A549 (cell line): ENCODE measurements around the gene GPR17. TPM values are rescaled to one million over a fixed set of nuclear protein-coding genes. Genes with fewer than 3 reads are reported as not detected.

Experiments
- ATAC-seq, 2 experiments: fragments of 200-7000 bp in 1 of 2; fragments of >200 bp in 1 of 2; cut with Nextera tagmentation in 1 of 2; cut with Tn5 transposase in 1 of 2; 3 replicates each; pipeline versions ENCODE4 v1.8.0 to v1.9.1; 2018 to 2020; ENCODE audit warnings: mild to moderate bottlenecking in 1 of 2, moderate library complexity in 1 of 2
- CTCF ChIA-PET: fragments of 300-600 bp; sonication (Branson Sonifier 250); formaldehyde crosslinking; extraction: SDS; loops from one replicate; lab custom pipeline; 2021; ENCODE audit warnings: antibody characterized with exemption, inconsistent platforms; lab: Yijun Ruan, JAX
- POLR2A ChIA-PET: fragments of 350-600 bp; formaldehyde crosslinking; extraction: SDS; loops from one replicate; lab custom pipeline; 2021; ENCODE audit warnings: antibody characterized with exemption, inconsistent platforms; lab: Yijun Ruan, JAX
- DNase-seq, 2 experiments: peaks; one replicate each; pipeline versions ENCODE4 v3.0.0 to v3.0.0-alpha.2; 2011 to 2016; ENCODE audit warnings: low read depth in 1 of 2, low spot score in 1 of 2
- FAIRE-seq: peaks from 2 replicates; lab custom pipeline; 2011; peaks lifted over from hg19 to GRCh38; lab: Jason Lieb, UNC
- H3K27ac ChIP-seq, 2 experiments: fragments of >200 bp; sonication (Bioruptor Twin); formaldehyde crosslinking; 3 replicates each; pipeline ENCODE4 v1.5.1; 2016 to 2017
- H3K4me1 ChIP-seq: fragments of >200 bp; sonication (Bioruptor Twin); formaldehyde crosslinking; 3 replicates; pipeline ENCODE4 v1.6.1; 2016
- H3K4me2 ChIP-seq: fragments of >200 bp; sonication (Bioruptor Twin); formaldehyde crosslinking; 3 replicates; pipeline ENCODE4 v1.6.1; 2016
- H3K4me3 ChIP-seq: fragments of >200 bp; sonication (Bioruptor Twin); formaldehyde crosslinking; 3 replicates; pipeline ENCODE4 v1.5.1; 2016
- H3K9me3 ChIP-seq: fragments of >200 bp; sonication (Bioruptor Twin); formaldehyde crosslinking; 3 replicates; pipeline ENCODE4 v1.6.1; 2016
- CHD2 ChIP-seq: fragments of 150-350 bp; IDR thresholded peaks from 2 replicates; pipeline ENCODE4 v1.6.1; 2014; ENCODE audit warnings: low read length; ENCODE audit not compliant: partially characterized antibody
- CHD4 ChIP-seq: fragments of 200-600 bp; sonication (generic); IDR thresholded peaks from 2 replicates; pipeline ENCODE4 v1.6.1; 2016; ENCODE audit warnings: antibody characterized with exemption, mild to moderate bottlenecking, borderline replicate concordance
- EHF ChIP-seq: fragments of 250-450 bp; sonication (Bioruptor Pico); IDR thresholded peaks from 2 replicates; pipeline ENCODE4 v1.5.0; 2020; ENCODE audit warnings: mild to moderate bottlenecking
- EHMT2 ChIP-seq: fragments of 200-600 bp; sonication (generic); IDR thresholded peaks from 2 replicates; pipeline ENCODE4 v1.6.1; 2016; ENCODE audit warnings: antibody characterized with exemption, low read depth, mild to moderate bottlenecking, moderate library complexity
- ESRRA ChIP-seq: fragments of 150-350 bp; IDR thresholded peaks from 2 replicates; pipeline ENCODE4 v1.6.1; 2014; ENCODE audit warnings: mild to moderate bottlenecking, low read length, borderline replicate concordance
- FOXS1 ChIP-seq: fragments of 250-450 bp; sonication (Bioruptor Pico); IDR thresholded peaks from 2 replicates; pipeline ENCODE4 v1.5.0; 2020; ENCODE audit warnings: mild to moderate bottlenecking, moderate library complexity
- GATA3 ChIP-seq: IDR thresholded peaks from 2 replicates; pipeline ENCODE4 v1.6.1; 2012; ENCODE audit warnings: borderline replicate concordance
- HMGXB4 ChIP-seq: fragments of 250-450 bp; sonication (Bioruptor Pico); IDR thresholded peaks from 2 replicates; pipeline ENCODE4 v1.5.0; 2021; ENCODE audit warnings: mild to moderate bottlenecking, moderate library complexity, borderline replicate concordance
- HOXB13 ChIP-seq: fragments of 250-450 bp; sonication (Bioruptor Pico); IDR thresholded peaks from 2 replicates; pipeline ENCODE4 v1.5.0; 2020; ENCODE audit warnings: low read depth, mild to moderate bottlenecking, moderate library complexity
- JUN ChIP-seq, 2 experiments: fragments of >200 bp; sonication (Bioruptor Twin); formaldehyde crosslinking; IDR thresholded peaks; 2 replicates in 1 of 2; 3 replicates in 1 of 2; pipeline ENCODE4 v1.6.1; 2016 to 2017
- JUNB ChIP-seq: fragments of >200 bp; sonication (Bioruptor Twin); formaldehyde crosslinking; IDR thresholded peaks from 2 replicates; pipeline ENCODE4 v1.6.1; 2016
- MAX ChIP-seq: IDR thresholded peaks from 2 replicates; pipeline ENCODE4 v1.6.1; 2012
- MYC ChIP-seq: IDR thresholded peaks from 2 replicates; pipeline ENCODE4 v1.6.1; 2012; ENCODE audit warnings: mild to moderate bottlenecking, inconsistent platforms, low read length, improper control_type of control experiment, borderline replicate concordance
- PBX3 ChIP-seq: IDR thresholded peaks from 2 replicates; pipeline ENCODE4 v1.6.1; 2012
- PHF8 ChIP-seq: fragments of 200-600 bp; sonication (generic); IDR thresholded peaks from 2 replicates; pipeline ENCODE4 v1.6.1; 2016; ENCODE audit warnings: low read depth, mild to moderate bottlenecking, antibody characterized with exemption, moderate library complexity, borderline replicate concordance
- POLR2A ChIP-seq: IDR thresholded peaks from 2 replicates; pipeline ENCODE4 v1.6.1; 2012; ENCODE audit warnings: mild to moderate bottlenecking, low read length
- RCOR1 ChIP-seq: fragments of 150-350 bp; IDR thresholded peaks from 2 replicates; pipeline ENCODE4 v1.6.1; 2014; ENCODE audit warnings: antibody characterized with exemption, low read length, low read depth
- REST ChIP-seq: fragments of 200-600 bp; sonication (generic); IDR thresholded peaks from 2 replicates; pipeline ENCODE4 v1.6.1; 2016; ENCODE audit warnings: antibody characterized with exemption, mild to moderate bottlenecking, moderate library complexity
- RFX5 ChIP-seq: fragments of 450-650 bp; IDR thresholded peaks from 2 replicates; pipeline ENCODE4 v1.7.1; 2014; ENCODE audit warnings: antibody characterized with exemption, mild to moderate bottlenecking, moderate library complexity
- RNF2 ChIP-seq: fragments of 200-600 bp; sonication (generic); IDR thresholded peaks from 2 replicates; pipeline ENCODE4 v1.6.1; 2016; ENCODE audit warnings: low read depth, mild to moderate bottlenecking, antibody characterized with exemption, moderate library complexity, borderline replicate concordance
- SMC3 ChIP-seq: fragments of >200 bp; sonication (Bioruptor Twin); formaldehyde crosslinking; IDR thresholded peaks from 3 replicates; pipeline ENCODE4 v1.6.1; 2018; ENCODE audit warnings: inconsistent platforms
- TP53 ChIP-seq: fragments of 250-450 bp; sonication (Bioruptor Pico); IDR thresholded peaks from 2 replicates; pipeline ENCODE4 v1.5.0; 2021; ENCODE audit warnings: mild to moderate bottlenecking, moderate library complexity
- USF2 ChIP-seq: fragments of 450-650 bp; IDR thresholded peaks from 2 replicates; pipeline ENCODE4 v1.6.1; 2014; ENCODE audit warnings: antibody characterized with exemption
- ZFP36 ChIP-seq: fragments of 450-650 bp; IDR thresholded peaks from 2 replicates; pipeline ENCODE4 v1.6.1; 2014; ENCODE audit warnings: borderline replicate concordance; ENCODE audit not compliant: partially characterized antibody
- ZNF302 ChIP-seq: fragments of 250-450 bp; sonication (Bioruptor Pico); IDR thresholded peaks from 2 replicates; pipeline ENCODE4 v1.9.0; 2021; ENCODE audit warnings: inconsistent platforms, mild to moderate bottlenecking, moderate library complexity
- ZSCAN20 ChIP-seq: fragments of 250-450 bp; sonication (Bioruptor Pico); IDR thresholded peaks from 2 replicates; pipeline ENCODE4 v1.8.0; 2022; ENCODE audit warnings: mild to moderate bottlenecking, moderate library complexity
- WGBS: methylation state at CpG from one replicate; pipeline ENCODE4 v1.1.6; 2017; ENCODE audit errors: missing lambda C conversion rate; 5-methylcytosine and 5-hydroxymethylcytosine counted together
- polyA plus RNA-seq, 4 experiments: library from polyadenylated mRNA; depleted of rRNA in 3 of 4; stranded (reverse); fragments of >200 nt; fragmentation: RNase III in 1 of 4; extraction: RNeasy Plus Mini Kit Qiagen cat#74134 plus additional on column Dnase treatment in 1 of 4; gene quantifications; 2 replicates in 3 of 4; 3 replicates in 1 of 4; pipeline ENCODE4 v1.2.3, GENCODE V29; 2011 to 2017

The GPR17 gene
- polyA plus RNA-seq, 2 of the 4 experiments (the other 2 are of a cell fraction): not detected

- CTCF ChIA-PET: no interaction called here
- Histone ChIP-seq H3K4me2 (no peak overlapping the region), H3K4me1 (peaks cover 5% of the 10 kb centered on the region; the same call in 2 of the 3 replicates), H3K27ac (no peak overlapping the region), H3K9me3 (no peaks in the 10 kb centered on the region), H3K4me3 (no peak overlapping the region)
- ATAC-seq (peak in 1 of 2 experiments; percentile 37; a peak in 3 of 6 replicates), DNase-seq (no peak), FAIRE-seq (no peak)
- TF ChIP-seq PBX3: no peak
- TF ChIP-seq RCOR1: no peak
- no peak for TF ChIP-seq HOXB13 (CRISPR knock-in tag)
- no peak for TF ChIP-seq GATA3
- no peak for TF ChIP-seq CHD4
- TF ChIP-seq TP53 (CRISPR knock-in tag): no peak
- no peak for TF ChIP-seq JUN (IDR thresholded peaks at IDR 0.05)
- no peak for TF ChIP-seq POLR2A
- TF ChIP-seq ZNF302 (CRISPR knock-in tag): no peak
- no peak for TF ChIP-seq MYC
- no peak for TF ChIP-seq USF2
- no peak for TF ChIP-seq ZFP36
- TF ChIP-seq REST: no peak
- TF ChIP-seq EHF (CRISPR knock-in tag): no peak
- no peak for TF ChIP-seq PHF8
- no peak for TF ChIP-seq ZSCAN20
- no peak for TF ChIP-seq EHMT2
- TF ChIP-seq JUNB: no peak
- WGBS: 48% methylated on average over 13 of the region's 16 CpGs
- POLR2A ChIA-PET: no interaction called here
These were observed 25.9 kb upstream of the GPR17 start for GRCh38 chr2:127619877-127620705.

- H3K4me1 ChIP-seq: peaks cover 5% of the 10 kb centered on the region; the same call in 2 of the 3 replicates
- TF ChIP-seq RNF2 (no peak), RFX5 (no peak), TP53 (CRISPR knock-in tag) (no peak), MAX (no peak), CHD4 (no peak), ESRRA (no peak), CHD2 (no peak), REST (no peak), HMGXB4 (no peak), FOXS1 (CRISPR knock-in tag) (no peak), SMC3 (no peak)
These were observed 25.1 kb upstream of the GPR17 start for GRCh38 chr2:127620866-127621265.

More at GRCh38 chr2:127620866-127621265, 25.1 kb upstream of the GPR17 start:
- POLR2A ChIA-PET: no interaction called here
- Histone ChIP-seq H3K4me2 (no peak overlapping the region), H3K27ac (no peak overlapping the region), H3K9me3 (no peaks in the 10 kb centered on the region), H3K4me3 (no peak overlapping the region)
- ATAC-seq (no peak), DNase-seq (no peak), FAIRE-seq (no peak)
- 80% methylated on average over 3 of the region's 3 CpGs for WGBS
- CTCF ChIA-PET: interaction anchor here (0.7 kb wide), 1 partner anchor 139 kb away, joined by 3 read pairs; no protein-coding TSS in a partner anchor
